ENCODE data around the gene KCNB1.

- TF ChIP-seq CTCF (IDR thresholded peaks at IDR 0.05) (no peak), POLR2A (IDR thresholded peaks at IDR 0.05) (no peak)
Observed at GRCh38 chr20:49460916-49461315, 21.6 kb downstream of the KCNB1 start.

All from stomach (tissue), 4 donors.